Measurements from ENCODE around the gene TSPAN18.

TSPAN18 gene

GRCh38 chr11:44970293-44970692 is 243.5 kb downstream of the TSPAN18 start:
- Histone ChIP-seq H3K27ac (ENCODE audit: low read length, poor library complexity, severe bottlenecking) (no peak overlapping the region), H2BK120ac (ENCODE audit: low read depth, low read length) (no peak overlapping the region)
- WGBS: 92% methylated on average over 6 of the region's 6 CpGs

GRCh38 chr11:44971185-44971584 is 244.4 kb downstream of the TSPAN18 start:
- Histone ChIP-seq H3K79me1 (replicated peaks; ENCODE audit: low read length, poor library complexity, severe bottlenecking) (no peaks in the 10 kb centered on the region), H2BK120ac (ENCODE audit: low read depth, low read length) (no peak overlapping the region), H3K18ac (ENCODE audit: low read depth in 1 of 2, low read length in 2 of 2) (no peak overlapping the region), H3K36me3 (ENCODE audit: control insufficient read depth in 1 of 2, insufficient read depth in 2 of 2, low read depth in 1 of 2, low read length in 2 of 2) (no peaks in the 10 kb centered on the region), H3K4ac (ENCODE audit: low read depth in 1 of 2, low read length in 2 of 2) (no peak overlapping the region), H3K27me3 (ENCODE audit: control insufficient read depth in 1 of 2, insufficient read depth in 1 of 2, low read length in 2 of 2) (peaks cover 30 to 44% of the 10 kb centered on the region in 2 experiments), H2BK15ac (ENCODE audit: low read depth, poor library complexity, severe bottlenecking) (no peak overlapping the region), H2AK5ac (ENCODE audit: low read length, severe bottlenecking) (no peak overlapping the region), H3K9ac (ENCODE audit: low read length) (no peak overlapping the region), H3K14ac (ENCODE audit: low read length in 2 of 2) (no peak overlapping the region), H3K27ac (ENCODE audit: low read length, poor library complexity, severe bottlenecking) (no peak overlapping the region), H3K4me1 (ENCODE audit: control insufficient read depth, insufficient read depth, low read depth, low read length) (peaks cover 7% of the 10 kb centered on the region), H3K4me2 (ENCODE audit: low read length, poor library complexity, severe bottlenecking) (no peak overlapping the region), H3K9me3 (ENCODE audit: control insufficient read depth, low read length) (no peaks in the 10 kb centered on the region), H4K8ac (ENCODE audit: low read length) (no peak overlapping the region), H2AFZ (ENCODE audit: low read depth, low read length) (no peak overlapping the region), H2BK12ac (ENCODE audit: low read length in 2 of 2) (no peak overlapping the region), H2BK5ac (ENCODE audit: low read depth, low read length, poor library complexity, severe bottlenecking) (no peak overlapping the region), H3K23ac (ENCODE audit: low read length in 2 of 2) (no peak overlapping the region), H4K91ac (ENCODE audit: low read length) (no peak overlapping the region), H3K4me3 (ENCODE audit: insufficient read depth in 1 of 2, low read depth in 1 of 2, low read length in 2 of 2) (no peak overlapping the region)
- no peak for DNase-seq
- 91% methylated on average over 10 of the region's 10 CpGs for WGBS

More at GRCh38 chr11:44970293-44970692, 243.5 kb downstream of the TSPAN18 start:
- Histone ChIP-seq H3K14ac (ENCODE audit: low read length in 2 of 2) (no peak overlapping the region), H3K4me2 (ENCODE audit: low read length, poor library complexity, severe bottlenecking) (no peak overlapping the region), H3K9me3 (ENCODE audit: control insufficient read depth, low read length) (no peaks in the 10 kb centered on the region), H2AK5ac (ENCODE audit: low read length, severe bottlenecking) (no peak overlapping the region), H3K4me3 (ENCODE audit: insufficient read depth in 1 of 2, low read depth in 1 of 2, low read length in 2 of 2) (no peak overlapping the region), H2BK5ac (ENCODE audit: low read depth, low read length, poor library complexity, severe bottlenecking) (no peak overlapping the region), H3K36me3 (ENCODE audit: control insufficient read depth in 1 of 2, insufficient read depth in 2 of 2, low read depth in 1 of 2, low read length in 2 of 2) (no peaks in the 10 kb centered on the region), H3K79me1 (replicated peaks; ENCODE audit: low read length, poor library complexity, severe bottlenecking) (no peaks in the 10 kb centered on the region), H2BK15ac (ENCODE audit: low read depth, poor library complexity, severe bottlenecking) (no peak overlapping the region), H3K27me3 (ENCODE audit: control insufficient read depth in 1 of 2, insufficient read depth in 1 of 2, low read length in 2 of 2) (peaks cover 33 to 43% of the 10 kb centered on the region in 2 experiments), H3K9ac (ENCODE audit: low read length) (no peak overlapping the region), H4K8ac (ENCODE audit: low read length) (no peak overlapping the region), H3K23ac (ENCODE audit: low read length in 2 of 2) (no peak overlapping the region), H2AFZ (ENCODE audit: low read depth, low read length) (no peak overlapping the region), H4K91ac (ENCODE audit: low read length) (no peak overlapping the region), H3K18ac (ENCODE audit: low read depth in 1 of 2, low read length in 2 of 2) (no peak overlapping the region), H2BK12ac (ENCODE audit: low read length in 2 of 2) (no peak overlapping the region), H3K4me1 (ENCODE audit: control insufficient read depth, insufficient read depth, low read depth, low read length) (peaks cover 7% of the 10 kb centered on the region), H3K4ac (ENCODE audit: low read depth in 1 of 2, low read length in 2 of 2) (no peak overlapping the region)
- DNase-seq: no peak

- no peaks in the 10 kb centered on the region for H3K79me1 ChIP-seq (replicated peaks; ENCODE audit: low read length, poor library complexity, severe bottlenecking)
- H2AK5ac ChIP-seq (ENCODE audit: low read length, severe bottlenecking): no peak overlapping the region
- peak overlapping the region; percentile 29 for H4K91ac ChIP-seq (ENCODE audit: low read length)
- no peak for DNase-seq
- H3K4me2 ChIP-seq (ENCODE audit: low read length, poor library complexity, severe bottlenecking): no peak overlapping the region
- peaks cover 35 to 58% of the 10 kb centered on the region in 2 experiments for H3K27me3 ChIP-seq (ENCODE audit: control insufficient read depth in 1 of 2, insufficient read depth in 1 of 2, low read length in 2 of 2)
- H2BK120ac ChIP-seq (ENCODE audit: low read depth, low read length): no peak overlapping the region
- no peaks in the 10 kb centered on the region for H3K9me3 ChIP-seq (ENCODE audit: control insufficient read depth, low read length)
- H3K27ac ChIP-seq (ENCODE audit: low read length, poor library complexity, severe bottlenecking): no peak overlapping the region
- no peak overlapping the region for H3K23ac ChIP-seq (ENCODE audit: low read length in 2 of 2)
- H3K18ac ChIP-seq (ENCODE audit: low read depth in 1 of 2, low read length in 2 of 2): no peak overlapping the region
- H2BK5ac ChIP-seq (ENCODE audit: low read depth, low read length, poor library complexity, severe bottlenecking): no peak overlapping the region
- no peak overlapping the region for H4K8ac ChIP-seq (ENCODE audit: low read length)
- no peak overlapping the region for H3K14ac ChIP-seq (ENCODE audit: low read length in 2 of 2)
- H3K4me3 ChIP-seq (ENCODE audit: insufficient read depth in 1 of 2, low read depth in 1 of 2, low read length in 2 of 2): no peak overlapping the region
- no peak overlapping the region for H3K9ac ChIP-seq (ENCODE audit: low read length)
- 90% methylated on average over 19 of the region's 19 CpGs for WGBS
- H3K36me3 ChIP-seq (ENCODE audit: control insufficient read depth in 1 of 2, insufficient read depth in 2 of 2, low read depth in 1 of 2, low read length in 2 of 2): no peaks in the 10 kb centered on the region
- no peak overlapping the region for H2BK12ac ChIP-seq (ENCODE audit: low read length in 2 of 2)
- peaks cover 11% of the 10 kb centered on the region for H3K4me1 ChIP-seq (ENCODE audit: control insufficient read depth, insufficient read depth, low read depth, low read length)
- no peak overlapping the region for H2AFZ ChIP-seq (ENCODE audit: low read depth, low read length)
- no peak overlapping the region for H3K4ac ChIP-seq (ENCODE audit: low read depth in 1 of 2, low read length in 2 of 2)
- no peak overlapping the region for H2BK15ac ChIP-seq (ENCODE audit: low read depth, poor library complexity, severe bottlenecking)
Observed at GRCh38 chr11:44972746-44973435, 246.1 kb downstream of the TSPAN18 start.

GRCh38 chr11:44973632-44974401 is 247.1 kb downstream of the TSPAN18 start:
- no peak for DNase-seq
- no peak overlapping the region for H3K4ac ChIP-seq (ENCODE audit: low read depth in 1 of 2, low read length in 2 of 2)
- no peak overlapping the region for H3K27ac ChIP-seq (ENCODE audit: low read length, poor library complexity, severe bottlenecking)
- no peak overlapping the region for H2BK120ac ChIP-seq (ENCODE audit: low read depth, low read length)
- no peak overlapping the region for H2AK5ac ChIP-seq (ENCODE audit: low read length, severe bottlenecking)
- no peaks in the 10 kb centered on the region for H3K9me3 ChIP-seq (ENCODE audit: control insufficient read depth, low read length)
- H3K4me3 ChIP-seq (ENCODE audit: insufficient read depth in 1 of 2, low read depth in 1 of 2, low read length in 2 of 2): no peak overlapping the region
- peaks cover 35 to 58% of the 10 kb centered on the region in 2 experiments for H3K27me3 ChIP-seq (ENCODE audit: control insufficient read depth in 1 of 2, insufficient read depth in 1 of 2, low read length in 2 of 2)
- H3K36me3 ChIP-seq (ENCODE audit: control insufficient read depth in 1 of 2, insufficient read depth in 2 of 2, low read depth in 1 of 2, low read length in 2 of 2): no peaks in the 10 kb centered on the region
- no peak overlapping the region for H4K8ac ChIP-seq (ENCODE audit: low read length)
- H2AFZ ChIP-seq (ENCODE audit: low read depth, low read length): no peak overlapping the region
- no peak overlapping the region for H3K23ac ChIP-seq (ENCODE audit: low read length in 2 of 2)
- H3K4me2 ChIP-seq (ENCODE audit: low read length, poor library complexity, severe bottlenecking): no peak overlapping the region
- H2BK12ac ChIP-seq (ENCODE audit: low read length in 2 of 2): peak overlapping the region; percentile 44 to 51
- H3K14ac ChIP-seq (ENCODE audit: low read length in 2 of 2): no peak overlapping the region
- no peak overlapping the region for H3K18ac ChIP-seq (ENCODE audit: low read depth in 1 of 2, low read length in 2 of 2)
- no peak overlapping the region for H3K9ac ChIP-seq (ENCODE audit: low read length)
- H3K79me1 ChIP-seq (replicated peaks; ENCODE audit: low read length, poor library complexity, severe bottlenecking): no peaks in the 10 kb centered on the region
- H3K4me1 ChIP-seq (ENCODE audit: control insufficient read depth, insufficient read depth, low read depth, low read length): peaks cover 11% of the 10 kb centered on the region
- peak overlapping the region; percentile 70 for H4K91ac ChIP-seq (ENCODE audit: low read length)
- 77% methylated on average over 13 of the region's 13 CpGs for WGBS
- no peak overlapping the region for H2BK5ac ChIP-seq (ENCODE audit: low read depth, low read length, poor library complexity, severe bottlenecking)
- H2BK15ac ChIP-seq (ENCODE audit: low read depth, poor library complexity, severe bottlenecking): peak overlapping the region; percentile 41

All from mesenchymal stem cell (in vitro differentiated cells and primary cell).